ENCODE data around the gene DKC1.

The DKC1 gene

DNA sequence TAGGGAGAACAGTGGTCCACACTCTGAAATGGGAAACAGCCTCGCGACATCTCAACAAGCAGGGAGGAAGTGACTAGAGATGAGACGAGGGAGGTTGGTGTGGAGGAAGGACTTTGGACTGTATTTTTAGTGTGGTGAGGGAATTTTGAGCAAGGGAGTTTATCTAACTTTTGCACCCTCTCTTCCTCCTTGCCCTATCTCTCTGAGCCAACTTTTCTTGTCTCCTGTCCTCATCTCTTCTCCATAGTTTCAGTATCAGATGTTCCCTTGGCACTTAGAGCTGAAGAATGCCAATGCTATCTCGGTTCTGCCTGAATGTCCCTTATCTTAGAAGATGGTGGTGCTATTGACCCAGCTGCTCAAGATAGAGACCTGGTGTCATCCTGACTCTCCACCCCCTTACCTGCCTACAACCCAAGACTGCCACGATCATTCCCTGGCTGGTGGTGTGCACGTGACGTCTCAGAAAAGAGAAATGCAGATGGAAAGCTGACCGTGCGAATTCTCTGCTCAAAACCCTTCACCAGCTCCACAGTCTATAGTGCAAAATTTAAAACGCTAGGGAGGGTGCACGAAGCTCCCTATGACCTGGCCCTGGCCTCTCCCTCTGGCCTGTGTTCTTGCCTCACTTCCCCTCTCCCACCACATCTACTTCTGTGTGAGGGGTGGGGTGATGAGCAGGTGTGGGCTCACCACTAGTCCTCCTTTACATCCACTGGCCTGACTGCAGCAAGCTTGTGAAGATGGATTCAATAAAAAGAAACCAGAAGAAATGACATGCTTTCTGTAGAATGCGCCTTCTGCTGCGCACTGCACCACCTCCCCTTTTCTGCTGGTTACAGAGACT lies 21.7 kb downstream of the DKC1 start:
- no peak for DNase-seq (ENCODE audit: low read depth)
- TF ChIP-seq, protein P1, sequence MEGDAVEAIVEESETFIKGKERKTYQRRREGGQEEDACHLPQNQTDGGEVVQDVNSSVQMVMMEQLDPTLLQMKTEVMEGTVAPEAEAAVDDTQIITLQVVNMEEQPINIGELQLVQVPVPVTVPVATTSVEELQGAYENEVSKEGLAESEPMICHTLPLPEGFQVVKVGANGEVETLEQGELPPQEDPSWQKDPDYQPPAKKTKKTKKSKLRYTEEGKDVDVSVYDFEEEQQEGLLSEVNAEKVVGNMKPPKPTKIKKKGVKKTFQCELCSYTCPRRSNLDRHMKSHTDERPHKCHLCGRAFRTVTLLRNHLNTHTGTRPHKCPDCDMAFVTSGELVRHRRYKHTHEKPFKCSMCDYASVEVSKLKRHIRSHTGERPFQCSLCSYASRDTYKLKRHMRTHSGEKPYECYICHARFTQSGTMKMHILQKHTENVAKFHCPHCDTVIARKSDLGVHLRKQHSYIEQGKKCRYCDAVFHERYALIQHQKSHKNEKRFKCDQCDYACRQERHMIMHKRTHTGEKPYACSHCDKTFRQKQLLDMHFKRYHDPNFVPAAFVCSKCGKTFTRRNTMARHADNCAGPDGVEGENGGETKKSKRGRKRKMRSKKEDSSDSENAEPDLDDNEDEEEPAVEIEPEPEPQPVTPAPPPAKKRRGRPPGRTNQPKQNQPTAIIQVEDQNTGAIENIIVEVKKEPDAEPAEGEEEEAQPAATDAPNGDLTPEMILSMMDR (IDR thresholded peaks at IDR 0.05; ENCODE audit: control insufficient read depth, insufficient read depth, low read depth, low read length, missing control alignments), result no peak
- H3K4me3 ChIP-seq (ENCODE audit: control insufficient read depth, low read depth, low read length), result no peak overlapping the region

DNA sequence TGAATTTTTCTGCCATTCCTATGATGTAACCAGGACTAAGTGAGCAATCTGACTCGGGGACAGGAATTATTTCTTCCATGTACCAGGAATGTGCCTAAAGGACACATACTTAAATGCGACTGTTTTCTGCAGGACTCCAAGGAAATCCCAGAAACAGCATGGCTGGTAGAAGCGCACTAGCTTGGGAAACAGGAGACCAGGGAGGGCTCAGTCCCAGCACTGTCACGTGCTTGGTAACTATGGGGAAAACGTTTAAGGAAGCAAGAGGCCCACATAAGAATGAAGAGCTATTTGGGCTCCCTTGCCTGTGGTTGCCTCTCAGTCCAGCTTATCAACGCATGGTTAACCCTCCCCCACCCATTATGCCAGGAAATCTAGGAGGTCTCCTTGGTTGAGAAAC lies 23.1 kb downstream of the DKC1 start:
- H3K4me3 ChIP-seq (ENCODE audit: control insufficient read depth, low read depth, low read length), result no peak overlapping the region
- TF ChIP-seq, protein P1 (IDR thresholded peaks at IDR 0.05; ENCODE audit: control insufficient read depth, insufficient read depth, low read depth, low read length, missing control alignments), result no peak
- no peak for DNase-seq (ENCODE audit: low read depth)

DNA sequence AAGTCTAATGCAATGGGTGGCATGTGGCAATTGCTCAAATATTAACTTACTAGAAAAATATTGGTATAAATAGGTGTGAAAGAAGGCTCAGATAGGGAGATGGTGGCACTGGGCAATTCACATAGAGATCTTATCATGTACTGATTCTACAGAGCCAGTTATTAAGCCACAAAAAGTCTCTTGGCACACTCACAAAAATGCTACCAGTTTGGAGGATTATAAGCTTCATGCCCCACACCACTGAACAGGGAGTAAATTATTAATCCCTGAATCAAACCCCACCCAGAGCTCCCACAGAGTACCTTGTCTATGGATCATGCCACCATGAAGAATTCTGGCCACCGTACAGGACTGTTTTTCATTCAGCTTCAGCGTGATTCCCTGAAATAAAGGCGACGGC lies 28.8 kb downstream of the DKC1 start:
- no peak for DNase-seq (ENCODE audit: low read depth)
- TF ChIP-seq, protein P1 (IDR thresholded peaks at IDR 0.05; ENCODE audit: control insufficient read depth, insufficient read depth, low read depth, low read length, missing control alignments), result no peak
- H3K4me3 ChIP-seq (ENCODE audit: control insufficient read depth, low read depth, low read length), result no peak overlapping the region

DNA sequence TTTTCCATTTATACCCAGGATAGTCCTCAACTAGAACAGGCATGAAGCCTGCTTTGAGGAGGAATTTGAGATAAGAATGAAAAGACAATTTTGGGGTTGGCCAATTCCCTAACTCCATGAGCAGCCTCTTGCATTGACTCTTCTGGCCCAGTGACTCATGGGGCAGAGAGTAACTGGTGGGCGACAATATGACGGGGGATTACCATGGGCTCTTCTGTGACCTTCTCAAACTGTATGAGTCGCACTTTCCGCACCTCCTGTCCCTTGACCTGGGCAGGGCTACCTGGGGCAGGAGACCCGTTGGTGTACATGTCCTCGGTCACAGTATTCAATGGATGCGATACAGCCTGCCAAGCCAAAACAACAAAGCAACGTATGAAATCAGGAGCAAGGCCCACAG lies 29.3 kb downstream of the DKC1 start:
- DNase-seq (ENCODE audit: low read depth), result no peak
- TF ChIP-seq, protein P1 (IDR thresholded peaks at IDR 0.05; ENCODE audit: control insufficient read depth, insufficient read depth, low read depth, low read length, missing control alignments), result no peak
- H3K4me3 ChIP-seq (ENCODE audit: control insufficient read depth, low read depth, low read length), result no peak overlapping the region

DNA sequence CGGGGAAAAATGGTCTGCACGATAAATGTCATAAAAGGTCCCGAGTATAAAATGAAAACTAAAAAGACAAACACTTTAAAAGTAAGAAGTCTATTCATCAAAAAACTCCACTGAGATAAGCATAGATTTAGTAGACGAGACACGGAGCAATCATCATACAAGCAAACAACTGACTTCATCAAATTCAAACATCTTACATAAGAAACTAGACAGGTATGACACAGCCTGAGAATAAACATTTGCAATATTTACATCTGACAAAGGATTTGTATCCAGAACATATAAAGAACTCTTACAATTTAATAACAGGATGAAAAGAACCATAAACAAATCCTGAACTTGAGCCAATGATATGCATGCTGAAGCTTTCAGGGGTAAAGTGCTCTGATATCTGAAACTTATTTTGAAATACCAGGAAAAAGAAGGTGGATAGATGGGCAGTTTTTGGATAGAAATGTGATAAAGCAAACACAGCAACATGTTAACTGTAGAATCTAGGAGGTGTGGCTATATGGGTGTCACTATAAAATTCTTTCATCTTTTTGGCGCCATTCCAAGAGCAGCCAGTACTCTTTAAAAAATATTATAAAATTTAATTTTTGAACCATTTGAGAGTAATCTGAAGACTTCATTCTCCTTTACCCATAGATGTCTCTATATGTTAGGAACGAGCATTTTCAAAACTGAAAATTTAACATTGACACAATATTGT lies 30.6 kb downstream of the DKC1 start:
- no peak for DNase-seq (ENCODE audit: low read depth)
- no peak overlapping the region for H3K4me3 ChIP-seq (ENCODE audit: control insufficient read depth, low read depth, low read length)
- TF ChIP-seq, protein P1 (IDR thresholded peaks at IDR 0.05; ENCODE audit: control insufficient read depth, insufficient read depth, low read depth, low read length, missing control alignments), result no peak

DNA sequence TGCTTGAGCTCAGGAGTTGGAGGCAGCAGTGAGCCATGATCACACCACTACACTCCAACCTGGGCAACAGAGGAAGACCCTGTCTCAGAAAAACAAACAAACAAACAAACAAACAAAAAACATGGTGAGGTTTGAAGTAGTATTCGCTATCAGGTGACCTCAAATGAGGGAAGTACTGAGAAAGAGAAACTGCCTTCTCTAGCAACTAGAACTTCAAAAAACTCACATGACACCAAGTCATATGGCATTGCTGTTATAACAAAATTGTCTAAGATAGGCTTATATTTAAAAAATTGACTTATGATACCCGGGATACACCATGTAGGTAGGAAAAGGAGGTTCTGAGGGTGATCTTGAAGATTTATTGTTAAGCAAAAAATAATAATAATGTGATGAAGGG lies 32.4 kb downstream of the DKC1 start:
- TF ChIP-seq, protein P1 (IDR thresholded peaks at IDR 0.05; ENCODE audit: control insufficient read depth, insufficient read depth, low read depth, low read length, missing control alignments), result no peak
- no peak for DNase-seq (ENCODE audit: low read depth)
- no peak overlapping the region for H3K4me3 ChIP-seq (ENCODE audit: control insufficient read depth, low read depth, low read length)
